Smooth muscle cell (in vitro differentiated cells): ENCODE data around the gene NTS. TPM values are rescaled to one million over a fixed set of nuclear protein-coding genes. Genes with fewer than 3 reads are reported as not detected.

ENCODE experiments used
- DNase-seq: peaks from one replicate; lab custom pipeline; 2025; ENCODE audit not compliant: unreplicated experiment; lab: John Stamatoyannopoulos, UW
- H2AFZ ChIP-seq: fragments of 200-600 bp; sonication (generic); 2 replicates; pipeline ENCODE4 v1.6.0; 2016; ENCODE audit warnings: antibody characterized with exemption, low read depth, mild to moderate bottlenecking
- H3F3A ChIP-seq: fragments of 200-600 bp; sonication (generic); 2 replicates; pipeline ENCODE4 v1.6.0; 2017; ENCODE audit warnings: antibody characterized with exemption, low read depth
- H3K27ac ChIP-seq: fragments of 200-600 bp; sonication (generic); 2 replicates; pipeline ENCODE4 v1.5.1; 2016; ENCODE audit warnings: low read depth, mild to moderate bottlenecking
- H3K27me3 ChIP-seq: fragments of 200-600 bp; sonication (generic); 2 replicates; pipeline ENCODE4 v1.6.1; 2016; ENCODE audit warnings: low read depth, mild to moderate bottlenecking
- H3K36me3 ChIP-seq: fragments of 200-600 bp; sonication (generic); 2 replicates; pipeline ENCODE4 v1.5.1; 2016; ENCODE audit warnings: low read depth
- H3K4me1 ChIP-seq: fragments of 200-600 bp; sonication (generic); 2 replicates; pipeline ENCODE4 v1.5.1; 2016; ENCODE audit warnings: low read depth
- H3K4me2 ChIP-seq: fragments of 200-600 bp; sonication (generic); 2 replicates; pipeline ENCODE4 v1.6.0; 2016; ENCODE audit warnings: mild to moderate bottlenecking
- H3K4me3 ChIP-seq: fragments of 200-600 bp; sonication (generic); 2 replicates; pipeline ENCODE4 v1.5.1; 2016; ENCODE audit warnings: mild to moderate bottlenecking
- H3K79me2 ChIP-seq: fragments of 200-600 bp; sonication (generic); 2 replicates; pipeline ENCODE4 v1.6.0; 2016; ENCODE audit warnings: low read depth, mild to moderate bottlenecking
- H3K9ac ChIP-seq: fragments of 200-600 bp; sonication (generic); 2 replicates; pipeline ENCODE4 v1.6.0; 2016; ENCODE audit warnings: low read depth
- H3K9me3 ChIP-seq: fragments of 200-600 bp; sonication (generic); replicated peaks from 2 replicates; pipeline ENCODE4 v1.5.1; 2016; ENCODE audit warnings: low read depth
- H4K20me1 ChIP-seq: fragments of 200-600 bp; sonication (generic); 2 replicates; pipeline ENCODE4 v1.6.0; 2016; ENCODE audit warnings: low read depth
- WGBS: methylation state at CpG from one replicate; pipeline ENCODE4 v1.1.7; 2016; ENCODE audit warnings: low lambda C conversion rate; 5-methylcytosine and 5-hydroxymethylcytosine counted together
- polyA plus RNA-seq: library from polyadenylated mRNA; unstranded; fragments of >200 nt; fragmentation: Nextera tagmentation; extraction: Ambion mirVana; gene quantifications from 2 replicates; pipeline ENCODE4 v1.2.1, GENCODE V29; 2016
- total RNA-seq: library from RNA; depleted of rRNA; stranded (reverse); fragments of >200 nt; gene quantifications from 2 replicates; pipeline ENCODE4 v1.2.3, GENCODE V29; 2014
- TF ChIP-seq, protein P1 (sequence below): fragments of 200-600 bp; sonication (generic); IDR thresholded peaks from 2 replicates; pipeline ENCODE4 v1.5.1; 2017; ENCODE audit warnings: borderline replicate concordance, mild to moderate bottlenecking, antibody characterized with exemption; ENCODE audit not compliant: insufficient read depth, poor library complexity, severe bottlenecking

The NTS gene
- total and polyA plus RNA-seq, 2 experiments from 2014 or later: not detected

DNA sequence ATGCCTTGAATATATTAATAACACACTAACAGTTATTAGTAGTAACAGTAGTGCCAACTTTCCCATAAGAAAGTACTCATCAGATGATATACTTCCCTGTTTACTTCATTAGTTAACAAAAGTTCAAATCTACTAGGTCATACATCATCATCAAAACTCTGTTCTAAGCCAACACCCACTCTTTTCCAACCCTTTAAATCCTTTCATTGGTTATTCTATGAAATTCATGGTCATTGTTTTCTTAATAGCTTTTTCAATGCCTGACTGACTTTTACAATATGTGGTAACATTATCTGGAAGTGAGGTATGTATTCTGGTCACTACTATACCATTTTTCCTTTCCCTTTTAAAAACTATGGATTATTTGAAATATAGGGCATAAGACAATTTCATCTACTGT lies 9.7 kb downstream of the NTS start:
- no peak overlapping the region for H3K9ac ChIP-seq
- no peak overlapping the region for H2AFZ ChIP-seq
- no peaks in the 10 kb centered on the region for H3K79me2 ChIP-seq
- DNase-seq: no peak
- H3K4me3 ChIP-seq: no peak overlapping the region
- H3K4me2 ChIP-seq: no peak overlapping the region
- no peaks in the 10 kb centered on the region for H3K27me3 ChIP-seq
- no peaks in the 10 kb centered on the region for H3K9me3 ChIP-seq
- no peaks in the 10 kb centered on the region for H3K36me3 ChIP-seq
- no peaks in the 10 kb centered on the region for H3K4me1 ChIP-seq
- no peaks in the 10 kb centered on the region for H3F3A ChIP-seq
- TF ChIP-seq, protein P1, sequence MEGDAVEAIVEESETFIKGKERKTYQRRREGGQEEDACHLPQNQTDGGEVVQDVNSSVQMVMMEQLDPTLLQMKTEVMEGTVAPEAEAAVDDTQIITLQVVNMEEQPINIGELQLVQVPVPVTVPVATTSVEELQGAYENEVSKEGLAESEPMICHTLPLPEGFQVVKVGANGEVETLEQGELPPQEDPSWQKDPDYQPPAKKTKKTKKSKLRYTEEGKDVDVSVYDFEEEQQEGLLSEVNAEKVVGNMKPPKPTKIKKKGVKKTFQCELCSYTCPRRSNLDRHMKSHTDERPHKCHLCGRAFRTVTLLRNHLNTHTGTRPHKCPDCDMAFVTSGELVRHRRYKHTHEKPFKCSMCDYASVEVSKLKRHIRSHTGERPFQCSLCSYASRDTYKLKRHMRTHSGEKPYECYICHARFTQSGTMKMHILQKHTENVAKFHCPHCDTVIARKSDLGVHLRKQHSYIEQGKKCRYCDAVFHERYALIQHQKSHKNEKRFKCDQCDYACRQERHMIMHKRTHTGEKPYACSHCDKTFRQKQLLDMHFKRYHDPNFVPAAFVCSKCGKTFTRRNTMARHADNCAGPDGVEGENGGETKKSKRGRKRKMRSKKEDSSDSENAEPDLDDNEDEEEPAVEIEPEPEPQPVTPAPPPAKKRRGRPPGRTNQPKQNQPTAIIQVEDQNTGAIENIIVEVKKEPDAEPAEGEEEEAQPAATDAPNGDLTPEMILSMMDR: no peak
- no peak overlapping the region for H3K27ac ChIP-seq
- no peaks in the 10 kb centered on the region for H4K20me1 ChIP-seq

DNA sequence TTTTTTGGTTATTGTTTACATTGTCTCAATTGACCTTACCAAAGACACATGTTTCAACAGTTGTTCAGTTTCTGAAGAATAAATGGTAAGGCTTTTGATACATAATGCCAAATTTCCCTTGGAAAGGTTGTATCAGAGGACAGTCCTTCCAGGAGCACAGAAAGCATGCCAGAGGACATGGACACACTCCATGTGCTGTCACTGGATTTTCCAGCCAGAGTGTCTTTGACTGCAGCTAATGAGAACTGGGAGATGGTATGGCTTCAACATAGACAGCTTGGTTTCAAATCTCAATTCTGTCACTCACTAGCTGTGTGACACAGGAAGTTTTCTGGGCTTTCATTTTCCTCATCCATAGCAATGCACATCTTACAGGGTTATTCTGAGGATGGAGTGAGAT lies 20.6 kb downstream of the NTS start:
- H3K4me2 ChIP-seq: no peak overlapping the region
- H3K27me3 ChIP-seq: no peaks in the 10 kb centered on the region
- no peak overlapping the region for H3K27ac ChIP-seq
- DNase-seq: no peak
- no peak overlapping the region for H3K9ac ChIP-seq
- no peaks in the 10 kb centered on the region for H4K20me1 ChIP-seq
- no peaks in the 10 kb centered on the region for H3K9me3 ChIP-seq
- TF ChIP-seq, protein P1: no peak
- H3F3A ChIP-seq: no peaks in the 10 kb centered on the region
- H2AFZ ChIP-seq: no peak overlapping the region
- no peak overlapping the region for H3K4me3 ChIP-seq
- no peaks in the 10 kb centered on the region for H3K4me1 ChIP-seq
- no peaks in the 10 kb centered on the region for H3K36me3 ChIP-seq
- no peaks in the 10 kb centered on the region for H3K79me2 ChIP-seq

DNA sequence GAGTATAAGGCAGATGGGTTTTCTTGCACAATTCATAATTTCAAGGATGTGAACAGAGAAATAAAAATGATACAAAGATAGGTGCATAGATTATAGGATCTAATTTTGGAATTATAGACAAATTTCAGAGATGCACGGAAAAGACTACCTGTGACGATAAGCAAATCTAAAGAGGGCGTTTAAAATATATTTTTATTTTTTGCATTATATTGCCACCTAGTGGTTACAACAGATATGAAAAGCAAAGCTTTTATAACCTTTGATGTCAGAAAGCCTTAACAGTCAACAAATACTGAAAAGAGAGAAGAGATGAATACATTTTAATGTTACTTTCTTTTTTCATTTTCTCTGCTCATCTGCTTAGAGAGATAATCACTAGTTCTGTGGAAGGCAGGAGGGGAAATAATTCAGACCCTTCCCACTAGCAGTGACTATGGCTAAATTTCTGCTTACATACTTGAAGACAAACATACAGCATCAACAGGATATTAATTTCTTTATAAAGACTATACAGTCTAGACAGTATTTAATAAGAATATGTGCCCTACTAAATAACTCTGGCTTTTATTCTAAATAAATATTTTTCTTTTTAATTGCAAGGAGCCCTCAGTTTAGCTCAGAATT lies 46.3 kb downstream of the NTS start:
- H3F3A ChIP-seq: no peaks in the 10 kb centered on the region
- no peak overlapping the region for H3K9ac ChIP-seq
- H3K27ac ChIP-seq: no peak overlapping the region
- DNase-seq: no peak
- H2AFZ ChIP-seq: no peak overlapping the region
- H3K4me1 ChIP-seq: no peaks in the 10 kb centered on the region
- no peaks in the 10 kb centered on the region for H3K9me3 ChIP-seq
- H3K36me3 ChIP-seq: no peaks in the 10 kb centered on the region
- H4K20me1 ChIP-seq: no peaks in the 10 kb centered on the region
- no peaks in the 10 kb centered on the region for H3K27me3 ChIP-seq
- TF ChIP-seq, protein P1: peak; percentile 75
- no peaks in the 10 kb centered on the region for H3K79me2 ChIP-seq
- 24% methylated on average over 3 of the region's 3 CpGs for WGBS
- peak overlapping the region; percentile 48 for H3K4me2 ChIP-seq
- H3K4me3 ChIP-seq: no peak overlapping the region

DNA sequence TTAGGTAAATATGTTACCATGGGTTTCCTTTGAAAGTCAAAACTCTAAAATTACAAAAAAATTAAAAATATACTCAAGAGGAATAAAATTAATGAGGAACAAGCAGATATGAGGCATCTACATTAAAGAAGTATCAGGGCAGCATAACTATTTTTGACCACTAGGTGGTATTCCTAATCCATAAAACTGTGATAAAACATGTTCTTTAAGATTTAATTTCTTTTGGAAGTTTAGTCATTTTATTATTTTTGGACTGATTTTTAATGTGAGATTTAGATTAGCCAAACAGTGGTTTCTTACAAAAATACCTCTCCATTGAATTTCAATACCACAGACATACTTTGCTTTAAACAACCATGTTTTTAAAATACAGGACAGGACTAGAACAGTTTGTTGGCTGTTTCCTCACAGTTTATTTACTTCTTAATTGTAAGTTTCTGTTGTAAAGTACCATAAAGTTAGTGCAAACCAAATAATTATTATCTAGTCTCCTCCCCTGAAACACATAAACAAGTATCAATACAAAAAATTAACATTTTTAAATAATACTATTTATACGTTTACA lies 49.8 kb downstream of the NTS start:
- H3K4me2 ChIP-seq: no peak overlapping the region
- no peaks in the 10 kb centered on the region for H3K9me3 ChIP-seq
- H3K4me3 ChIP-seq: no peak overlapping the region
- H3F3A ChIP-seq: no peaks in the 10 kb centered on the region
- no peaks in the 10 kb centered on the region for H3K4me1 ChIP-seq
- no peaks in the 10 kb centered on the region for H4K20me1 ChIP-seq
- TF ChIP-seq, protein P1: peak; percentile 69
- WGBS: 89% methylated on average over 1 of the region's 1 CpG
- H2AFZ ChIP-seq: no peak overlapping the region
- H3K27ac ChIP-seq: no peak overlapping the region
- no peaks in the 10 kb centered on the region for H3K36me3 ChIP-seq
- no peaks in the 10 kb centered on the region for H3K27me3 ChIP-seq
- no peaks in the 10 kb centered on the region for H3K79me2 ChIP-seq
- no peak for DNase-seq
- H3K9ac ChIP-seq: no peak overlapping the region
